ENCODE results near the gene DCTN3. TPM values are rescaled to one million over a fixed set of nuclear protein-coding genes. Genes with fewer than 3 reads are reported as not detected.

DCTN3 gene
- total and polyA plus RNA-seq, 2 experiments from 2014 or later, result 130 to 148 TPM

- Histone ChIP-seq H3K36me3 (ENCODE audit: low read depth) (peaks cover 2% of the 10 kb centered on the region; the same call in 1 of the 2 replicates), H3K27ac (peak within 1 kb of the TSS; percentile 41), H3F3A (ENCODE audit: insufficient read depth) (peaks cover 14% of the 10 kb centered on the region; the same call in 1 of the 2 replicates), H3K9me3 (ENCODE audit: low read depth) (no peaks in the 10 kb centered on the region), H3K4me3 (peak within 1 kb of the TSS; percentile 94), H3K79me2 (ENCODE audit: insufficient read depth) (peaks cover 16% of the 10 kb centered on the region), H3K4me1 (ENCODE audit: insufficient read depth) (peaks cover 9% of the 10 kb centered on the region; the same call in 1 of the 2 replicates), H3K9ac (peak within 1 kb of the TSS; percentile 94), H3K4me2 (ENCODE audit: unreplicated experiment) (peak within 1 kb of the TSS; percentile 78), H4K20me1 (ENCODE audit: insufficient read depth) (no peaks in the 10 kb centered on the region), H3K9me2 (ENCODE audit: insufficient read depth) (no peaks in the 10 kb centered on the region), H2AFZ (peak within 1 kb of the TSS; percentile 93), H3K27me3 (replicated peaks; ENCODE audit: insufficient read depth) (no peaks in the 10 kb centered on the region)
- TF ChIP-seq EZH2 (IDR thresholded peaks at IDR 0.05; ENCODE audit: insufficient read depth, poor library complexity, severe bottlenecking), result no peak
- TF ChIP-seq EZH2phosphoT487 (IDR thresholded peaks at IDR 0.05; ENCODE audit: insufficient read depth, low read depth), result no peak
- in situ Hi-C loops (cut with MboI), result loop anchor here (25.0 kb wide), 1 partner anchor 100 kb away; the partner anchor contains the start of gene ENHO
- DNase-seq, result peak; percentile 95
- WGBS, 2 experiments (ENCODE audit: low coverage in 1 of 2, low lambda C conversion rate in 2 of 2, missing lambda C conversion rate in 2 of 2), result 1 to 2% methylated on average over 66 to 73 of the region's 77 CpGs
Measured at GRCh38 chr9:34611811-34612787, 8.2 kb downstream of the DCTN3 start, which contains the start of gene RPP25L. RPP25L (minus strand) TSS chr9:34612097; CDS start chr9:34611296, 801 bp downstream.

GRCh38 chr9:34611251-34611810, 9.0 kb downstream of the DCTN3 start:
- in situ Hi-C loops (cut with MboI), result loop anchor here (25.0 kb wide), 1 partner anchor 99 kb away; the partner anchor contains the start of gene ENHO
- TF ChIP-seq EZH2 (IDR thresholded peaks at IDR 0.05; ENCODE audit: insufficient read depth, poor library complexity, severe bottlenecking), result no peak
- no peak for TF ChIP-seq EZH2phosphoT487 (IDR thresholded peaks at IDR 0.05; ENCODE audit: insufficient read depth, low read depth)
- H3K27me3 ChIP-seq (replicated peaks; ENCODE audit: insufficient read depth), result no peaks in the 10 kb centered on the region
- peaks cover 16% of the 10 kb centered on the region for H3K79me2 ChIP-seq (ENCODE audit: insufficient read depth)
- H3F3A ChIP-seq (ENCODE audit: insufficient read depth), result peaks cover 14% of the 10 kb centered on the region; the same call in 1 of the 2 replicates
- H3K9me3 ChIP-seq (ENCODE audit: low read depth), result no peaks in the 10 kb centered on the region
- H3K4me2 ChIP-seq (ENCODE audit: unreplicated experiment), result peak overlapping the region; percentile 78
- no peaks in the 10 kb centered on the region for H3K9me2 ChIP-seq (ENCODE audit: insufficient read depth)
- H4K20me1 ChIP-seq (ENCODE audit: insufficient read depth), result no peaks in the 10 kb centered on the region
- H3K9ac ChIP-seq, result peak overlapping the region; percentile 94
- peak; percentile 30 for DNase-seq
- WGBS, 2 experiments (ENCODE audit: low coverage in 1 of 2, low lambda C conversion rate in 2 of 2, missing lambda C conversion rate in 2 of 2), result 25 to 32% methylated on average over 10 of the region's 10 CpGs
- peak overlapping the region; percentile 93 for H2AFZ ChIP-seq
- H3K27ac ChIP-seq, result peak overlapping the region; percentile 41; the same call in 1 of the 2 replicates
- H3K4me1 ChIP-seq (ENCODE audit: insufficient read depth), result peaks cover 9% of the 10 kb centered on the region; the same call in 1 of the 2 replicates
- no peaks in the 10 kb centered on the region for H3K36me3 ChIP-seq (ENCODE audit: low read depth)
- H3K4me3 ChIP-seq, result peak overlapping the region; percentile 94

GRCh38 chr9:34610434-34611206, 9.7 kb downstream of the DCTN3 start:
- Histone ChIP-seq H3K4me3 (peak overlapping the region; percentile 94), H3K9ac (peak overlapping the region; percentile 94; the same call in 1 of the 2 replicates), H3K36me3 (ENCODE audit: low read depth) (no peaks in the 10 kb centered on the region), H3K9me3 (ENCODE audit: low read depth) (no peaks in the 10 kb centered on the region), H3K4me2 (ENCODE audit: unreplicated experiment) (peak overlapping the region; percentile 78), H3K27me3 (replicated peaks; ENCODE audit: insufficient read depth) (no peaks in the 10 kb centered on the region), H3F3A (ENCODE audit: insufficient read depth) (peaks cover 14% of the 10 kb centered on the region; the same call in 1 of the 2 replicates), H2AFZ (no peak overlapping the region), H4K20me1 (ENCODE audit: insufficient read depth) (no peaks in the 10 kb centered on the region), H3K9me2 (ENCODE audit: insufficient read depth) (no peaks in the 10 kb centered on the region), H3K4me1 (ENCODE audit: insufficient read depth) (peaks cover 9% of the 10 kb centered on the region; the same call in 1 of the 2 replicates), H3K79me2 (ENCODE audit: insufficient read depth) (peaks cover 16% of the 10 kb centered on the region), H3K27ac (no peak overlapping the region)
- in situ Hi-C loops (cut with MboI), result loop anchor here (25.0 kb wide), 1 partner anchor 98 kb away; the partner anchor contains the start of gene ENHO
- no peak for TF ChIP-seq EZH2 (IDR thresholded peaks at IDR 0.05; ENCODE audit: insufficient read depth, poor library complexity, severe bottlenecking)
- no peak for TF ChIP-seq EZH2phosphoT487 (IDR thresholded peaks at IDR 0.05; ENCODE audit: insufficient read depth, low read depth)
- WGBS, 2 experiments (ENCODE audit: low coverage in 1 of 2, low lambda C conversion rate in 2 of 2, missing lambda C conversion rate in 2 of 2), result 93 to 95% methylated on average over 19 of the region's 20 CpGs
- DNase-seq, result no peak

All from GM23248 (cell line).